Pulmonary artery endothelial cell (primary cell): ENCODE measurements around the gene TPD52L1. TPM values are rescaled to one million over a fixed set of nuclear protein-coding genes. Genes with fewer than 3 reads are reported as not detected.
"Not testable (repeated sequence)": the region's sequence is repeated elsewhere in the genome, so short reads cannot be mapped to it uniquely, and the experiment has no call there.

Experiments used
- DNase-seq: peaks from one replicate; pipeline ENCODE4 v3.0.0-alpha.2; 2011; ENCODE audit warnings: low read depth, low spot score
- total RNA-seq: library from RNA; depleted of rRNA; stranded (reverse); fragments of >200 nt; gene quantifications from 2 replicates; pipeline ENCODE4 v1.2.3, GENCODE V29; 2014

TPD52L1 gene, protein sequence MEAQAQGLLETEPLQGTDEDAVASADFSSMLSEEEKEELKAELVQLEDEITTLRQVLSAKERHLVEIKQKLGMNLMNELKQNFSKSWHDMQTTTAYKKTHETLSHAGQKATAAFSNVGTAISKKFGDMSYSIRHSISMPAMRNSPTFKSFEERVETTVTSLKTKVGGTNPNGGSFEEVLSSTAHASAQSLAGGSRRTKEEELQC
- 3.7 and 4.7 TPM in 2 replicates for total RNA-seq

GRCh38 chr6:125153391-125154117 is at the start of gene TPD52L1:
TPD52L1 (plus strand) TSS chr6:125153773; CDS start chr6:125153952, 179 bp downstream.
- peak; percentile 11 for DNase-seq

DNA sequence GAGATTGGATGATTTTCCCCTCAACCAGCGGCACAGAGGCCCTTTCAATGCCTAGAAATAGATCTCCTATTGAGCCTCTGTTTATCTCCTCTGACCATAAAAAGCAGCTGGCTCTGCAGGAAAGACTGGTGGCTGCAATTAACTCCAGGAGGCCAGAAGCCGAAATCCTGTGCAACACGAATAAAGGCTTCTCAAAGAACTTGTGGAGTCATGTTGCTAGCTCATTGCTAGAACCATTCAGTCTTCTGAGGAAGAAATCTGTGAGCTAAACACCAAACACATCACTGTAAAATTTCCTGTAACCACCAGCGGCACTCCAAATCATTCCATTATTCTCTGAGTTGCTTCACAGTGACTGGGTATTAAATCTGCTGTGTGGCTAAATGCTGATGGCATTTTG is 49.1 kb upstream of the TPD52L1 start:
- no peak for DNase-seq

- DNase-seq = no peak
Measured at GRCh38 chr6:125107048-125107447, 46.5 kb upstream of the TPD52L1 start.

DNA sequence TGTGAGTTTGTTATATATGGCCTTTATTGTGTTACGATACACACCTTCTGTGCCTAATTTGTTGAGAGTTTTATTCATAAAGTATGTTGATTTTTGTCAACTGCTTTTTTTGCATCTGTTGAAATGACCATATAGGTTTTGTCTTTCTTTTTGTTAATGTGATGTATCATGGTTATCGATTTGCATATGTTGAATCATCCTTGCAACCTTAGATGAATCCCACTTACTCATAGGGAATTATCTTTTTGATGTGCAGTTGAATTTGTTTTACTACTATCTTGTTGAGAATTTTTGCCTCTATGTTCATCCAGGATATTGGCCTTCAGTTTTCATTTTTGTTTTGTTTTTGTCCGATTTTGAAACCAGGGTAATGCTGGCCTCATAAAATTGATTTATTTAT is 45.7 kb upstream of the TPD52L1 start:
- DNase-seq = no peak

GRCh38 chr6:125110056-125110455 is 43.5 kb upstream of the TPD52L1 start:
- DNase-seq = no peak

GRCh38 chr6:125111219-125111983 is 42.2 kb upstream of the TPD52L1 start:
- no peak for DNase-seq

DNA sequence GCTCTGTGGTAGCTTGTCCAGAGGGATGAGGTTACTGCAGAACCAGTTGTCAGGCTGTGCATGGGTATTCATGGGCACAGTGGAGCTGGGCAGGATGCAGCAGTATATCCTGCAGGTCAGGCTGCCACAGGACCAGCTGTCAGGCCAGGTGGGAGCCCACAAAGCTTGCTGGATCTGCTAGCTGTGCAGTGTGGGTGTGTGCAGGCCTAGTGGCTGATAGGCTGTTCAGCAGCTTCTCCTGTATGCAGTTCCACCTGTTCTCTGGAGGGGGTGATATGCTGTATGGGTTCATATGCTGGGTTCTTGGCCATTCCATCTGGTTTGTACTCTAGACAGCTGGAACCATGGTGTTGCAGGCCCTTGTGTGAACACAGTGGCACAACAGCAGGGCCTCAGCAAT is 40.6 kb upstream of the TPD52L1 start:
- DNase-seq = no peak

GRCh38 chr6:125114248-125114858 is 39.2 kb upstream of the TPD52L1 start:
- DNase-seq = peak; percentile 24

DNA sequence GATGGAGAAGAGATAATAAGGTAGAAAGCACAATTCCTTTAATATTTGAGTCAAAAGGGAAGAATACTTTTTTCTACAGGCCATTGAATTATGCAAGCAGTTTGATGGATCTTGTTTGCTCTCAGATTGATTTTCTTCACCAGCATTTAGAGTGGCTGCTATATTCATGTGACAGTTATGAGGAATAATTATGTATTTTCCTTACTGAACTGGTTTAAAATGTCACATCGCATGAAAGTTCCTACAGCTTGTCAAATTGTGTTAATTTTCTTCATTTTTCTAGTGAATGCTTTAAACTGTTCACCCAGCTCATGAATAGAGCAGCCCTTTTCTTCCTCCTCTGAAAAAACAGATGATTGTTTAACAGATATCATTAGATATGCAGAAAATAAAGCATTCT is 37.4 kb upstream of the TPD52L1 start:
- no peak for DNase-seq

- no peak for DNase-seq
Measured at GRCh38 chr6:125116710-125117109, 36.9 kb upstream of the TPD52L1 start.

DNA sequence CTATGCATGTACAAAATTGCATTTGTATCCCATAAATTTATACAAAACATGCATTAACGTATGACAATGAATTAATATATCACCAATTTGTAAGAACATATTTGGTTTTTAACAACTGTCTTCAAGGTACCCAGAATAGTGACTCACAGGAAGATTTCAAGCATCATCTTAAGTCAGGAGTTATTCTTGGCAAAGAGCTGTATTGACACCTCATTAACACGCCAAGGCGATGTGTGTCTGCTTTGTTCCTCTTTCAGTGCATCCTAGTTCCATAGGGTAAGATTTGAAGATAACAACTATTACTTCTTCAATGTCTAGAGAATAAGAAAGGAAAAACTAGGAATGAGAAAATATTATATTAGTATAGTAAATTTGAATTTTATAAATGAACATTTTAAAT is 35.8 kb upstream of the TPD52L1 start:
- no peak for DNase-seq

- DNase-seq = no peak
Measured at GRCh38 chr6:125120054-125120590, 33.5 kb upstream of the TPD52L1 start.

GRCh38 chr6:125121894-125122293 is 31.7 kb upstream of the TPD52L1 start:
- no peak for DNase-seq

DNA sequence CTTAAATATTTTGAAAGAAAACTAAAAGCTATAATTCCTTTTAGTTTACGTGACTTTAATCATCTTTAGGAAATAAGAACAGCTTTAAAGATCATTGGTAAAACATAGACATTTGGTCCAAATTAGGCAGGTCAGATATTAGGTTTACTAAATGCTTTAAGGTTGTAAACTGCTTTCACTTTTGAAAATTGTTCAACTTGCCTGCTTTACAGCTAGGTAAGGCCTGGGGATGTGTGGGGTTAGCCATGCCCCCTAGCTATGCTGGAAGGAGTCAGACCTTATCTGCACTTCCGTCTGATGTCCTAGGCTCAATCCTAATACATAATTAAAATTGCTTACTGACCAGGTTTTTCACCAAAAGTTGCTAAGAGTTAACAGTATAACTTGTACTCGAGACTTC is 30.5 kb upstream of the TPD52L1 start:
- no peak for DNase-seq

GRCh38 chr6:125123468-125124048 is 30.0 kb upstream of the TPD52L1 start:
- DNase-seq = no peak

DNA sequence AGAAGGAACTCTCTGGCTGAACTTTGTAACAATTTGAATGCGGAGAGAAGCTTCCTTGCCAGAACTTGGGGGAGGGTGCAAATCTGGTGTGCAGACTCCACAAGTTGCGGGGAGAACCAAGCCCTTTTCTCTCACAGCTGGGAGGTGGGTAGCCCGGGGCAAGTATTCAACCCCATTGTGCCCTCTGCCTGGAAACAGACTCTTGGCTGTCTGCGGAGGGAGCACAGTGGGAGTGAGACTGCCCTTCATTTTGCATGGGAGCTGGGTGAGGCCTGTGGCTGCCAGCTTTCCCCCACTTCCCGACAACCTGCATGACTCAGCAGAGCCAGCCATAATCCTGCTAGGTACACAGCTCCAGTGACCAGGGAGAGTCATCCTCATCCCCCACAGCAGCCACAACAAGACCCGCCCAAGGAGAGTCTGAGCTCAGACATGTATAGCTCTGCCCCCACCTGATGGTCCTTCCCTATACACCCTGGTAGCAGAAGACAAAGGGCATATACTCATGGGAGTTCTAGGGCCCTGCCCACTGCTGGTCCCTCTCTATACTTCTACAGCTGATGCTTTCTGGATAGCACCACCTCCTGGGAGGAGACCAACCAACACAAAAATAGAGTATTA is 29.4 kb upstream of the TPD52L1 start:
- DNase-seq = no peak

DNA sequence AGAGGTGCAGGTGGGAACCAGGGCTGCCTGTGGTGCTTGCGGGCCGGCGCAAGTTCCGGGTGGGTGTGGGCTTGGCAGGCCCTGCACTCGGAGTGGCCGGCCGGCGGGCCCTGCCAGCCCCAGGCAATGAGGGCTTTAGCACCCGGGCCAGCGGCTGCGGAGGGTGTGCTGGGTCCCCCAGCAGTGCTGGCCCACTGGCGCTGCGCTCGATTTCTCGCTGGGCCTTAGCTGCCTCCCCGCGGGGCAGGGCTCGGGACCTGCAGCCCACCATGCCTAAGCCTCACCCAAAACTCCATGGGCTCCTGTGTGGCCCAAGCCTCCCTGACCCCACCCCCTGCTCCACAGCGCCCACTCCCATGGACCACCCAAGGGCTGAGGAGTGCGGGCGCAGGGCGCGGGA is 27.7 kb upstream of the TPD52L1 start:
- not testable (repeated sequence) for DNase-seq

DNA sequence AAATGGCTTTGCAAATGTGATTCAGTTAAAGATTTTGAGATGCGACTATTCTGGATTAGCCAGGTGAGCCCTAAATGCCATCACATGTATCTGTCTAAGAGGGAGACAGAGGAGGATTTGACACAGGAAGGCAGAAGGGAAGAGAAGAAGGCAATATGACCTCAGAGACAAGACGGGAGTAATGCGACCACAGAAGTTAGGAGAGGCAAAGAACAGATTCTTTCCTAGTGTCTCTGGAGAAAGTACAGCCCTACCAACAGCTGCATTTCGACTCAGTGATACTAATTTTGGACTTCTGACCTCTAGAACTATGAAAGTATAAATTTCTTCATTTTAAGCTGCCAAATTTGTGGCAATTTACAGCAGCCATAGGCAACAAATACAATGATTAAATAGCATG is 24.2 kb upstream of the TPD52L1 start:
- no peak for DNase-seq

DNA sequence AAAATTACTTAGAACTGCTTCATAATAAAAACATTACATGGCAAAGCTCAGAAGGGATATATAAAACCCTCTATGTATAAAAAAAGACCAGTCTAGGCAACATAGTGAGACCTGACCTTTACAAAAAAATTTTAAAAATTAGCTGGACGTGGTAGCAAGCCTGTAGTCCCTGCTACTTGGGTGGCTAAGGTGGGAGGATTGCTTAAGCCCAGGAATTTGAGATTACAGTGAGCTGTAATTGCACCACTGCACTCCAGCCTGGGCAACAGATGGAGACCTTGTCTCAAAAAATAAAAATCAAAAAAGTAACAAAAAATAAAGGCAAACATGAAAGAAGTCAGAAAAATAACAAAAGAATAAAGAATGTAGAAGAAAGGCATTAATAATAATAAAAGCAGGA is 21.5 kb upstream of the TPD52L1 start:
- DNase-seq = no peak

DNA sequence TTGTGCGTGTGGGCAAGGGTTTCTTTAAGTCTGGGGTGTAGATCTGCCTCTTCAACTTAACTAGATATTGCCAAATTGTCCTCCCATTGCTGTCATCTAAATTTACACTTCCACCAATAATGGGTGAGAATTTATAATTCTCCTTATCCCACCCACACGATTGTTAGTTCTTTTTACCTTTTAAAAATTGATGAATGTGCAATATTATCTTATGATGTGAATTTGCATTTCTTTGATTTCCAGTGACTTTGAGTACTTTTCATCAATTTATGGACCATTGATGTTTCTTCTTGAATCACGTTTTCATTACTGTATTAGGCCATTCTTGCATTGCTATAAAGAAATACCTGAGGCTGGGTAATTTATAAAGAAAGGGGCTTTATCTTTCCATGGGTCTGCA is 17.2 kb upstream of the TPD52L1 start:
- no peak for DNase-seq

DNA sequence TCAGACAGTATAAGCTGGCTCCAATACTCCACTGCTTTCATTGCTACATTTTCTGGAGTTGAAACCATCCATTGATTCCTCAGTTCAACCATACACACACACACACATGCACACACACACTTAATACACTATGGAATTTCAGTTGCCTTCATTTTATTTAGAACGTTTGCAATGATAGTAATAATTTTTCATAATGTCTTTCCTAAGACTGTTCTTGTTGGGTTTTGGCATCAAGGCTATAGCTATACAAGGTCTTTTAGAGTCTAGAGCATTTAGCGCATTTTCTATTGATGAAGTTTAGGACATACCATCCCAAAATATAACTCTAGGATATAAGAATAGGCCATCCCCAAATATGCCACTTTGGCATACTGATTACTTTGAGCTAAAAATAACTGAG is 15.5 kb upstream of the TPD52L1 start:
- DNase-seq = no peak
